Esophagus (tissue), 2 donors: ENCODE data around the gene NEO1. TPM values are rescaled to one million over a fixed set of nuclear protein-coding genes. Genes with fewer than 3 reads are reported as not detected.

Experiments used
- H3K27ac ChIP-seq, 2 donors: one replicate each; pipeline ENCODE4 v1.5.1; 2013; ENCODE audit warnings: low read depth in 2 of 2, mild to moderate bottlenecking in 2 of 2, inconsistent platforms in 1 of 2, low read length in 1 of 2, moderate library complexity in 1 of 2
- H3K27me3 ChIP-seq, 2 donors: one replicate each; pipeline ENCODE4 v1.6.1; 2013; ENCODE audit warnings: low read length in 2 of 2, control low read depth in 1 of 2, mild to moderate bottlenecking in 1 of 2; ENCODE audit not compliant: insufficient read depth in 2 of 2, control insufficient read depth in 1 of 2
- H3K36me3 ChIP-seq, 2 donors: one replicate each; pipeline ENCODE4 v1.6.1; 2013; ENCODE audit warnings: low read length in 1 of 2; ENCODE audit not compliant: control insufficient read depth in 2 of 2, insufficient read depth in 2 of 2
- H3K4me1 ChIP-seq, 2 donors: one replicate each; pipeline ENCODE4 v1.6.1; 2013; ENCODE audit warnings: low read length in 1 of 2; ENCODE audit not compliant: control insufficient read depth in 2 of 2, insufficient read depth in 2 of 2
- H3K4me3 ChIP-seq, 2 donors: one replicate each; pipeline ENCODE4 v1.5.1; 2013; ENCODE audit warnings: low read length in 2 of 2, mild to moderate bottlenecking in 2 of 2, low read depth in 1 of 2, moderate library complexity in 1 of 2
- H3K9me3 ChIP-seq, 2 donors: one replicate each; pipeline ENCODE4 v1.6.1; 2013; ENCODE audit warnings: mild to moderate bottlenecking in 2 of 2, low read depth in 1 of 2, low read length in 1 of 2, moderate library complexity in 1 of 2; ENCODE audit not compliant: control insufficient read depth in 2 of 2, insufficient read depth in 1 of 2
- WGBS, 2 donors: extraction: QIAGEN DNeasy Blood & Tissue Kit; methylation state at CpG; one replicate each; pipeline ENCODE4 v1.1.7; 2013; 5-methylcytosine and 5-hydroxymethylcytosine counted together
- polyA plus RNA-seq, 2 donors: library from polyadenylated mRNA; stranded (reverse); fragments of 200-250 nt; gene quantifications; one replicate each; pipeline ENCODE4 v1.2.3, GENCODE V29; 2013
- donor health status: healthy with polysubstance abuse.
- donor health status: Bipolar disorder and iron deficiency.

NEO1 gene
- polyA plus RNA-seq, 2 donors: 5.7 to 7.3 TPM

DNA sequence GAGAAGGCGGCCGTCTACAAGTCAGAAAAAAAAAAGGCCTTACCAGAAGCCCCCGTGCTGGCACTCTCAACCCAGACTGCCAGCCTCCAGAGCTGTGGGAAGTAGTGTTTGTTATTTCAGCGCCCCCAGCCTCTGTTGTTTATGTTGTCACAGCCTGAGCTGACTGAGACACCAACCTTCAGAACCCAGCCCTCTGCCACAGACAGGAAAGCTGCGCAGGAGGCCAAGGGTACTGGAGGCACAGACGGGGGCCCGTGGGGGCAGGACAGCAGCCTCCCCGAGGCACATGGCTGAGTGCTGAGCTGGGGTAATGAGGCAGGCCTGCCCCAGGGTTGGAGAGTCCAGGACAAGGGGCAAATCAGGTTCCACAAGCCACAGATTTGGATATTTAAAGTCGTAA lies 282.8 kb downstream of the NEO1 start:
- 61 to 62% methylated on average over 9 of the region's 9 CpGs for WGBS, 2 donors
- H3K36me3 ChIP-seq: no peaks in the 10 kb centered on the region
- no peak overlapping the region for H3K4me3 ChIP-seq
- no peaks in the 10 kb centered on the region for H3K9me3 ChIP-seq
- H3K4me1 ChIP-seq: no peaks in the 10 kb centered on the region
- H3K27ac ChIP-seq: no peak overlapping the region
- no peaks in the 10 kb centered on the region for H3K27me3 ChIP-seq

DNA sequence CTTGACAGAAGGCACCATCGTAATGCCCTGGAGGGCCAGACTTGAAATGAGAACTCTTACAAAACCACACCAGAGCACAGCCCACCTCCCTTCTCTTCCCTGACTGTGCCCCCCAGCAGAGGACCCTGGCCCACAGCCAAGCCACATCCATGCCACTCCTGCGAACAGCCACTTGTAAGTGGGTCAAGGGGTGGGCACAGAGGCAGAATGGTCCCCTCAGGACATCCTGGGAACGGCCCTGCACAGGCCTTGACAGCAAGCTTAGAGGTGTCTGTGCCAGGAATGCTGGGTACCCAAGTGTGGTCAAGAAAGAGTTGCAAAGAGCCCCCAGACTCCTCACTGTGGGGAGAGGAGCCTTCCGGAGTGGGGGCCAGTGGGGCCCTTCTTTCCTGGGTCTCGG lies 283.2 kb downstream of the NEO1 start:
- Histone ChIP-seq H3K27me3 (no peaks in the 10 kb centered on the region), H3K27ac (no peak overlapping the region), H3K9me3 (no peaks in the 10 kb centered on the region), H3K4me3 (no peak overlapping the region), H3K36me3 (no peaks in the 10 kb centered on the region), H3K4me1 (no peaks in the 10 kb centered on the region)
- 59 to 67% methylated on average over 5 of the region's 5 CpGs for WGBS, 2 donors

DNA sequence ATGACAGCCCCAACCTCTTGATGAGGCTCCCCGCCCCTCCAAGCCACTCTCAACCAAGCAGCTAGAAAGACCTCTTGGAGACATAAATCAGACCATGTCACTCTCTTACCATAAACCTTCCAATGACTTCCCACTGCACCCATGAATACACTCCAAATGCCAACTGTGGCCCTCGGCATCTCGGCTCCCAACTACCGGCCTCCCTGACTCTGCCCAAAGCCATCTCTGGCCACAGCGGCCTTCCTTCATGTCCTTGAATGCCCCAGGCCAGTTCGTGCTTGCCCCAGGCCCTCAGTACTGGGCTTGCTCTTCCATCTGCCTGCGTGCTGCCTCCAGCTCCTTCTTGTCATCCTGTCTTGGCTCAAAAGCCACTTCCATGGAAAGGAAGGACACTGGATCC lies 284.5 kb downstream of the NEO1 start:
- Histone ChIP-seq H3K4me1 (no peaks in the 10 kb centered on the region), H3K36me3 (no peaks in the 10 kb centered on the region), H3K4me3 (no peak overlapping the region), H3K27me3 (no peaks in the 10 kb centered on the region), H3K27ac (no peak overlapping the region), H3K9me3 (no peaks in the 10 kb centered on the region)
- 82 to 86% methylated on average over 7 of the region's 7 CpGs for WGBS, 2 donors

DNA sequence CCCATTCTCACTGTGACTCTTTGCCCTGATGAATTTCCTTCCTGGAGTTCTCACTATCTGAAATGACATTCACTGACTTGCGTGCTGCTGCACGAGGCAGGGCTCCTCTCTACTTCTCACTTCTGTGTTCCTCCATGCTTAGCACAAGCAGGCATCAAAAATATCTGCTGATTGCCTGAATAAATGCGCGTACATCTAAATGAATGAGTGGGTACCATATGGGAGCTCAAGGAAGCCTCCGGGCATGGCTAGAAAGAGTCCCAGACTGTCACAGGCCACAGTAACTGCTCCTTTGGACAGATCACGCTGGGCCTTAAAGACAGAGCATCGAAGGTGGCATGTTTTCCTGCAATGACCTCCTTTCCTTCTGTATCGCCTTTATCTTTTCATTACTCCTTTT lies 284.9 kb downstream of the NEO1 start:
- Histone ChIP-seq H3K27ac (no peak overlapping the region), H3K9me3 (no peaks in the 10 kb centered on the region), H3K4me1 (no peaks in the 10 kb centered on the region), H3K4me3 (no peak overlapping the region), H3K36me3 (no peaks in the 10 kb centered on the region), H3K27me3 (no peaks in the 10 kb centered on the region)
- WGBS, 2 donors: 83 to 87% methylated on average over 8 of the region's 8 CpGs

DNA sequence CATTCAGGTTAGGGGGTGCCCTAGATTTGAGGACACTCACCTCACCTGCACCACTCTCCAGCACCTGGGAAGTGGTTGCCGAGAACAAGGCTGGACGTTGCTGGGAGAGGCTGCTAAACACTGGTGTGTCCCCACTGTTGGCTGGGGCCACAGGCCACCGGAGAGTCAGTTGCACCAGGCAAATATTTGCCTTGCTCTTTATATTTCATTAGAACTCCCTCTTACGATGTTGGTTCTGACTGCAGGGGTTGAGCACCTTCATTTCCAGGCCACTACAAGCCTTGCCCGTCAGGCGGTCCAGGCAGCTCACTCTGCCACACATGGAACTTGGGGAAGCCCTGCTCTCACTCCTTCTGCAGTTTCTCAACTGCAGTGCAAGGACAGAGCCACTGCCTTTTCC lies 285.8 kb downstream of the NEO1 start:
- no peaks in the 10 kb centered on the region for H3K27me3 ChIP-seq
- no peaks in the 10 kb centered on the region for H3K9me3 ChIP-seq
- WGBS, 2 donors: 53 to 62% methylated on average over 6 of the region's 6 CpGs
- H3K4me3 ChIP-seq: no peak overlapping the region
- H3K4me1 ChIP-seq: no peaks in the 10 kb centered on the region
- H3K36me3 ChIP-seq: no peaks in the 10 kb centered on the region
- no peak overlapping the region for H3K27ac ChIP-seq

DNA sequence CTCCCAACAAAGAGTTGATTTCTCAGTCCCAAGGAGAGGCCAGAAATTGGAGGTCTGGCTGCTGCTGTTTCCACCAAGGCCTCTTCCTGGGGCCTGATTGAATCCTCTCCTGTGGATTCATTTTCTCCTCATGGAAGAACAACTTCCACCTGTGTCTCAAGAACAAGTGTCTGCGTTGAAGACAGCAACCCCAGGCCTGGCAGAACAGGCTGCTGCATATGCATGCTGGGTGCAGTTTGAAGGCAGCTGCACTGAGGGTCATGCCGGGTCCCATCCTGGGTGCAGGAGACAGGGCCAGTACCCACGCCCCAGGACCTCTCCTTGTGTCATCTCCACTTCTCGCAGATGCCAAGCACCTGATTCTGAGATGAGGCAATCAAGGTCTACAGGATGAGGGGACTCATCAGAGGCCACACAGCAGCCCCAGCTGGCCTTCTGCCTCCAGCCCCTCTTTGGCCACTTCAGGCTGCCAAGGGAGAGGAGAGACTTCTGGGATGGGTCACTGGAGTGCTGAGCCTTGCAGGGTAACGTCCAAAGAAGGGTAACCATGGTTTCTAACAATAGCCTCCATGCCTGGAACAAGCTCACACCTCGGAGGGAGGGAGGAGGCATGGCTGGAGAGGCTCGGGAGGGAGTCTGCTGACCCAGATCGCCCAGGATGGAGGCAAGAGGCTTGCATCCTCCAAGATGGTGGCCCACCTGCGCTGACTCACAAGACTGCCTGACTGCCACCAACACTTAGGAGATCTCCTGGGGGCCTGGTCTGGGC lies 286.5 kb downstream of the NEO1 start:
- no peak overlapping the region for H3K4me3 ChIP-seq
- H3K27ac ChIP-seq: no peak overlapping the region
- no peaks in the 10 kb centered on the region for H3K27me3 ChIP-seq
- peaks cover 0 to 6% of the 10 kb centered on the region in 2 donors for H3K9me3 ChIP-seq
- no peaks in the 10 kb centered on the region for H3K4me1 ChIP-seq
- 72 to 73% methylated on average over 9 of the region's 9 CpGs for WGBS, 2 donors
- no peaks in the 10 kb centered on the region for H3K36me3 ChIP-seq

DNA sequence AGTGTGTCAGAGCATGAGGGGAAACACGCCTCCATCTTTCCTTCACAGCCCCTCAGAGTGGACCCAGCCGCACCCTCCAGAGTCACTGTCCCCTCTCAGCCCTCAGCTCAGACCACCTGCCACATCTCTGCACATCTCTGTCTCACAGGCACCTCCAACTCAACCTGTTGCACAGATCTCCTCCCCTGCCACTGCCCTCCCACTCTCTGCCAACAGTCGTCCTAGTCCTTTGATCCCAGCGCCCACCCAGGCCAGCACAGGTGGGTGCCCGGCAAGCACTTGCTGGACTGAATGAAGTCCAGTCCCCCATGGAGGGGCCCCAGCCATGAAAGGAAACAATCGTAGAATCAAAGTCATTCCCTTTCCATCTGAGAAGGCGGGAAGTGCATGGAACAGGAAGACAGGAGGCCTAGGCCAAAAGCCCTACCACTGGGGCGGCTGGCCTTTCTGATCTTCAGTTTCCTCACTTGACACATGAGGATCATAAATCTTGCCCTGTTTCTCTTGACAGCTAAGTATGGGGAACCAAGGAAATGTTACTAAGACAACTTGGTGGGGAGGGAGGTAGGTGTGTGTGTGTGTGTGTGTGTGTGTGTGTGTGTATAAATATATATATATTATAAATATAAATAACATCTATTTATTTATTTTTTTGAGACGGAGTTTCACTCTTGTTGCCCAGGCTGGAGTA lies 288.4 kb downstream of the NEO1 start:
- H3K36me3 ChIP-seq: no peaks in the 10 kb centered on the region
- no peak overlapping the region for H3K4me3 ChIP-seq
- H3K4me1 ChIP-seq: no peaks in the 10 kb centered on the region
- no peaks in the 10 kb centered on the region for H3K27me3 ChIP-seq
- no peak overlapping the region for H3K27ac ChIP-seq
- peaks cover 0 to 6% of the 10 kb centered on the region in 2 donors for H3K9me3 ChIP-seq
- WGBS, 2 donors: 78 to 84% methylated on average over 9 of the region's 9 CpGs

DNA sequence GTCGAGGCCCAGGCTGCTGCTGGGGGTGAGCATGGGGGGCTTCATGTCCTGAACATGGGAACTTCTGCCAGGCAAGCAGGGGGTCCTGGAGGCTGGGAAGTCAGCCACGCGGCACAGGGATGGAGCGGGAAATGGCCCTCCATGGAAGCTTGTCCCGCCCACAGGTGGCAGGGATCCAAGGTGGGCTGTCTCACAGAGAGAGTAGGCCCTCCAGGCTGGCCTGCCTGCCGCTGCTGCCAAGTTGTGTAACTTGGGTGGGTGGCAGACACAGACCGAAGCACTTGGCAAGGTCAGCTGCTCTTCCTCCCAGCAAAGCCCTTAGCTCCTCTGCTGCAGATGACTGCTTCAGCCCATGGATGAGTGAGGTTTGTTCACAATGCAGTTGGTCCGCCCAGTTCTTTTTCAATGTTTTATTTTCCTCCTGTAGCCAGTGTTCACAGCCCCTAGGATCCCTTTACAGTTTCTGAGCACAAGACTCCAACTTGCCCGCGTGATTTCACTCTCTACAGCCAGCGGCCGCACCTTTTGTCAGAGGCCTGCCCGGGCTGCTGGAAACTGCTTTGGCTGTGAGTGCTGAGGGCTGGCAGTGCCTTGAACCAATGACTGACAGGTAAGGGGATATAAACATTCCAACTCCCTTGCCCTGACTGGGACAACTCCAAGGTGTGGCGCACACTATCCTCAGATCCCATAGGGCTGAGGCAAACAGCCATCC lies 289.8 kb downstream of the NEO1 start:
- H3K27me3 ChIP-seq: no peaks in the 10 kb centered on the region
- H3K4me1 ChIP-seq: no peaks in the 10 kb centered on the region
- H3K9me3 ChIP-seq: peaks cover 0 to 6% of the 10 kb centered on the region in 2 donors
- no peak overlapping the region for H3K4me3 ChIP-seq
- H3K36me3 ChIP-seq: no peaks in the 10 kb centered on the region
- WGBS, 2 donors: 77% methylated on average over 14 of the region's 14 CpGs
- H3K27ac ChIP-seq: no peak overlapping the region

DNA sequence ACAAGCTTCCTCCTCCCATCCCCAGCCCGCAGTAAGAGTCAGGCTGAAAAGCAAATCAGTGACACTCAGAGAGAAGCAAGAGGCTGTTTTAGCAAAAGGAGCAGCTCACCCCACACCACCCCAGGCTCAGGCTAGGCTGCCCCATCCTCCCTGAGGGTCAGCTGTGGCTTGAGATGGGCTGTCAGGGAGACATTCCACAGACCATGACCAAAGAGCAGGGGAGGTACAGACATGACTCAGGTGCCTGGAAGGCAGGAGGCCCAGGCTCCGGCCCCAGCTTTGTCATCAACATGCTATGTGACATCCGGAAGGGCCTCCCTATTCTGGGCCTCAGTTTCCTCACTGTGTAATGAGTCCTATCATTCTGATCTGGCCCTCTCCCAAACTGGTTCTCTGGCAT lies 291.8 kb downstream of the NEO1 start:
- H3K36me3 ChIP-seq: no peaks in the 10 kb centered on the region
- 88 to 89% methylated on average over 3 of the region's 3 CpGs for WGBS, 2 donors
- H3K9me3 ChIP-seq: peaks cover 0 to 6% of the 10 kb centered on the region in 2 donors
- no peak overlapping the region for H3K4me3 ChIP-seq
- no peaks in the 10 kb centered on the region for H3K27me3 ChIP-seq
- H3K4me1 ChIP-seq: no peaks in the 10 kb centered on the region
- H3K27ac ChIP-seq: no peak overlapping the region
